ENCODE data around the gene CEP68. TPM values are rescaled to one million over a fixed set of nuclear protein-coding genes. Genes with fewer than 3 reads are reported as not detected.
"Not testable (repeated sequence)": the region's sequence is repeated elsewhere in the genome, so short reads cannot be mapped to it uniquely, and the experiment has no call there.

CEP68 gene
- total RNA-seq, 1 experiment from 2014 or later = 14.0 TPM

GRCh38 chr2:65129826-65130663, 73.8 kb downstream of the CEP68 start, which contains the start of gene RAB1A:
Gene RAB1A (minus strand): TSS chr2:65130106. CDS start chr2:65129915, 191 bp downstream.
- no peaks in the 10 kb centered on the region for H3K27me3 ChIP-seq (replicated peaks; ENCODE audit: control insufficient read depth, insufficient read depth, low read length)

DNA sequence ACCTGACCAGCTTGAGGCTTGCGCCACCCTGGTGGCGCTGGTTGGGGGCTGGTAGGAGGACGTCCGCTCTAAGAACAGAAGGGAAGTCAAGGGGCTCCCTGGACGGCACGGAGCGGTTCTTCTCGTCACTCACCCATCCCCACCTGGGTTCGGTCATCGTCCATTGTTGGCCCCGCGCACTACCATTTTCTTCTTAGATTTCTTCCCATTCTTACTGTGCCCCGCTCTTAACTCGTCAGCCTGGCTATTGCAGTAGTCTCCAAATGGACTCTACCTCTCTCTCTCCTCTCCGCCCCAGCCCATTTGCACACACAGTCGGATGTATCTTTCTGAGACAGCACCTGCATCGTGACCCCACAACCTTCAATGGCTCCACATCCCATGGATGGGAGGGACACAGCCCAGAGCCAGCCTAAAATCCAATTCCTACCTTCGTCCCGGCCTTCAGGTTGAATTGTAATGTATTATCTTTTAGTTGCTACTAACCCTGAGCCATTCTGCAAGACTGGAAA, 74.5 kb downstream of the CEP68 start:
- POLR2A ChIA-PET = interaction anchor here (0.5 to 2.0 kb wide), 13 partner anchors 9 to 380 kb away, joined by 3 to 83 read pairs (median 6); partner anchors contain the start of genes ACTR2 and CEP68

More at GRCh38 chr2:65129826-65130663, 73.8 kb downstream of the CEP68 start, which contains the start of gene RAB1A:
- Mint-ChIP-seq H3K4me3 (ENCODE audit: unreplicated experiment) (peak within 1 kb of the TSS; percentile 93), H3K36me3 (ENCODE audit: insufficient read depth, unreplicated experiment) (peaks cover 16% of the 10 kb centered on the region), H3K27ac (ENCODE audit: unreplicated experiment) (peak within 1 kb of the TSS; percentile 97), H3K27me3 (ENCODE audit: insufficient read depth, unreplicated experiment) (no peaks in the 10 kb centered on the region), H3K4me1 (ENCODE audit: low read depth, unreplicated experiment) (peaks cover 13% of the 10 kb centered on the region), H3K9me3 (ENCODE audit: unreplicated experiment) (no peaks in the 10 kb centered on the region)
- ChIA-PET POLR2A (interaction anchor here (0.5 to 2.0 kb wide), 19 partner anchors 9 to 475 kb away, joined by 3 to 83 read pairs (median 4); partner anchors contain the start of genes ACTR2 and CEP68), CTCF (interaction anchor here (0.6 to 2.4 kb wide), 14 partner anchors 29 to 266 kb away, joined by 3 to 22 read pairs (median 5); partner anchors contain the start of genes ACTR2 and CEP68)
- BruUV-seq (replicated peaks) = no TSS peak
- Histone ChIP-seq H3K4me3 (ENCODE audit: low read depth, low read length) (peak within 1 kb of the TSS; percentile 69), H3K9me3 (no peaks in the 10 kb centered on the region), H3K4me1 (peaks cover 43% of the 10 kb centered on the region), H3K36me3 (ENCODE audit: control insufficient read depth, insufficient read depth, low read length) (no peaks in the 10 kb centered on the region)
- TF ChIP-seq CTCF (IDR thresholded peaks at IDR 0.05; ENCODE audit: insufficient read depth in 1 of 2, low read depth in 1 of 2, low read length in 1 of 2, severe bottlenecking in 1 of 2, unreplicated experiment in 1 of 2) = peak; percentile 38 to 61
- intact Hi-C loops (cut with micrococcal nuclease; ENCODE audit: unreplicated experiment) = loop anchor here (1.0 to 2.0 kb wide), 4 partner anchors 41 to 97 kb away; partner anchors contain the start of genes ACTR2 and CEP68
- DNase-seq = peak; percentile 99 to 100

GRCh38 chr2:65132930-65133329, 76.7 kb downstream of the CEP68 start:
- peaks cover 38% of the 10 kb centered on the region for H3K4me1 ChIP-seq
- Mint-ChIP-seq H3K36me3 (ENCODE audit: insufficient read depth, unreplicated experiment) (peaks cover 16% of the 10 kb centered on the region), H3K4me1 (ENCODE audit: low read depth, unreplicated experiment) (peaks cover 16% of the 10 kb centered on the region)
- DNase-seq; H3K36me3 ChIP-seq (ENCODE audit: control insufficient read depth, insufficient read depth, low read length); H3K9me3 ChIP-seq; H3K27me3 ChIP-seq (replicated peaks; ENCODE audit: control insufficient read depth, insufficient read depth, low read length); H3K4me3 Mint-ChIP-seq (ENCODE audit: unreplicated experiment); intact Hi-C loops (cut with micrococcal nuclease; ENCODE audit: unreplicated experiment); H3K9me3 Mint-ChIP-seq (ENCODE audit: unreplicated experiment); H3K27ac Mint-ChIP-seq (ENCODE audit: unreplicated experiment); H3K27me3 Mint-ChIP-seq (ENCODE audit: insufficient read depth, unreplicated experiment); BruUV-seq (replicated peaks); H3K4me3 ChIP-seq (ENCODE audit: low read depth, low read length): not testable (repeated sequence)
- ChIA-PET CTCF (interaction anchor here (0.9 to 1.2 kb wide), 2 partner anchors 54 to 68 kb away, joined by 3 to 5 read pairs; no protein-coding TSS in a partner anchor), POLR2A (interaction anchor here (0.9 kb wide), 1 partner anchor 36 kb away, joined by 5 read pairs; no protein-coding TSS in a partner anchor)

More for the DNA sequence above, 74.5 kb downstream of the CEP68 start:
- TF ChIP-seq CTCF (IDR thresholded peaks at IDR 0.05; ENCODE audit: insufficient read depth in 1 of 2, low read depth in 1 of 2, low read length in 1 of 2, severe bottlenecking in 1 of 2, unreplicated experiment in 1 of 2) = no peak
- Histone ChIP-seq H3K36me3 (ENCODE audit: control insufficient read depth, insufficient read depth, low read length) (no peaks in the 10 kb centered on the region), H3K27me3 (replicated peaks; ENCODE audit: control insufficient read depth, insufficient read depth, low read length) (no peaks in the 10 kb centered on the region), H3K9me3 (no peaks in the 10 kb centered on the region), H3K4me3 (ENCODE audit: low read depth, low read length) (peak overlapping the region; percentile 46), H3K4me1 (peaks cover 41% of the 10 kb centered on the region)
- no peak for DNase-seq
- no peaks in the 10 kb centered on the region for H3K27me3 Mint-ChIP-seq (ENCODE audit: insufficient read depth, unreplicated experiment)
- BruUV-seq (replicated peaks) = no TSS peak
- intact Hi-C loops (cut with micrococcal nuclease; ENCODE audit: unreplicated experiment) = loop anchor here (1.0 to 2.0 kb wide), 4 partner anchors 40 to 96 kb away; partner anchors contain the start of genes ACTR2 and CEP68
- peak overlapping the region; percentile 93 for H3K4me3 Mint-ChIP-seq (ENCODE audit: unreplicated experiment)
- H3K27ac Mint-ChIP-seq (ENCODE audit: unreplicated experiment) = peak overlapping the region; percentile 97
- H3K36me3 Mint-ChIP-seq (ENCODE audit: insufficient read depth, unreplicated experiment) = peaks cover 16% of the 10 kb centered on the region
- no peaks in the 10 kb centered on the region for H3K9me3 Mint-ChIP-seq (ENCODE audit: unreplicated experiment)
- CTCF ChIA-PET = interaction anchor here (1.0 to 2.4 kb wide), 9 partner anchors 29 to 266 kb away, joined by 3 to 22 read pairs (median 5); partner anchors contain the start of genes ACTR2 and CEP68
- H3K4me1 Mint-ChIP-seq (ENCODE audit: low read depth, unreplicated experiment) = peaks cover 11% of the 10 kb centered on the region

Data from Caco-2 (cell line).